Endothelial cell of umbilical vein (primary cell): Measurements from ENCODE around the gene LRRC7. TPM values are rescaled to one million over a fixed set of nuclear protein-coding genes. Genes with fewer than 3 reads are reported as not detected.

Experiments
- BruUV-seq: library from RNA; stranded (reverse); fragments of 400-500 nt; replicated peaks from 2 replicates; lab custom pipeline; 2021; lab: Mats Ljungman, UMichigan
- CTCF ChIA-PET: fragments of 300-600, 350-600 bp; sonication (Branson Sonifier 250); formaldehyde crosslinking; loops from one replicate; lab custom pipeline; 2021; ENCODE audit warnings: antibody characterized with exemption, inconsistent platforms; lab: Charles Lee
- POLR2A ChIA-PET: fragments of 300-600, 350-600 bp; sonication (Branson Sonifier 250); formaldehyde crosslinking; loops from one replicate; lab custom pipeline; 2021; ENCODE audit warnings: antibody characterized with exemption, inconsistent platforms; lab: Charles Lee
- DNase-seq: peaks from one replicate; pipeline ENCODE4 v3.0.0-alpha.2; 2011; ENCODE audit warnings: low read depth, low spot score
- FAIRE-seq: peaks from 2 replicates; lab custom pipeline; 2011; peaks lifted over from hg19 to GRCh38; lab: Jason Lieb, UNC
- H2AFZ ChIP-seq: 2 replicates; pipeline ENCODE4 v1.6.0; 2012; ENCODE audit warnings: low read depth, low read length, control low read depth, inconsistent platforms
- H3K27ac ChIP-seq: 2 replicates; pipeline ENCODE4 v1.5.1; 2011; ENCODE audit warnings: low read depth, mild to moderate bottlenecking, control low read depth, low read length, moderate library complexity; ENCODE audit not compliant: insufficient read depth
- H3K27me3 ChIP-seq, 2 experiments: 2 replicates each; pipeline versions ENCODE4 v1.6.0 to v1.6.1; 2011; ENCODE audit warnings: low read length in 2 of 2, mixed read lengths in 1 of 2; ENCODE audit not compliant: control insufficient read depth in 2 of 2, insufficient read depth in 2 of 2
- H3K36me3 ChIP-seq, 2 experiments: 2 replicates in 1 of 2; 3 replicates in 1 of 2; pipeline ENCODE4 v1.5.1; 2011; ENCODE audit warnings: low read length in 2 of 2, mild to moderate bottlenecking in 1 of 2, moderate library complexity in 1 of 2; ENCODE audit not compliant: control insufficient read depth in 2 of 2, insufficient read depth in 2 of 2; ENCODE audit errors: extremely low read depth in 1 of 2
- H3K4me1 ChIP-seq: 3 replicates; pipeline ENCODE4 v1.5.1; 2011; ENCODE audit warnings: mild to moderate bottlenecking, low read length; ENCODE audit not compliant: control insufficient read depth, insufficient read depth; ENCODE audit errors: extremely low read depth
- H3K4me2 ChIP-seq: 2 replicates; pipeline ENCODE4 v1.6.1; 2011; ENCODE audit warnings: low read length, control low read depth, mixed read lengths; ENCODE audit not compliant: insufficient read depth
- H3K4me3 ChIP-seq, 3 experiments: fragments of 200-600 bp in 1 of 3; sonication (generic), shearing (Covaris generic) in 1 of 3; replicated peaks in 1 of 3; 2 replicates each; pipeline ENCODE4 v1.5.1; 2011 to 2016; ENCODE audit warnings: control low read depth in 3 of 3, low read length in 3 of 3, mild to moderate bottlenecking in 2 of 3, inconsistent platforms in 1 of 3, low read depth in 1 of 3, moderate library complexity in 1 of 3; ENCODE audit not compliant: insufficient read depth in 1 of 3
- H3K79me2 ChIP-seq: 2 replicates; pipeline ENCODE4 v1.6.0; 2012; ENCODE audit warnings: low read length, inconsistent platforms; ENCODE audit not compliant: control insufficient read depth, insufficient read depth
- H3K9ac ChIP-seq: replicated peaks from 2 replicates; pipeline ENCODE3; 2011; ENCODE audit warnings: low read length, control low read depth; ENCODE audit not compliant: insufficient read depth; ENCODE audit errors: extremely low read depth
- H3K9me1 ChIP-seq: replicated peaks from 3 replicates; pipeline ENCODE4 v1.6.0; 2011; ENCODE audit warnings: mild to moderate bottlenecking, low read length; ENCODE audit not compliant: control insufficient read depth, insufficient read depth; ENCODE audit errors: extremely low read depth
- H3K9me3 ChIP-seq: replicated peaks from 2 replicates; pipeline ENCODE4 v1.5.1; 2012; ENCODE audit warnings: low read length, inconsistent platforms; ENCODE audit not compliant: control insufficient read depth, insufficient read depth
- H4K20me1 ChIP-seq: replicated peaks from 2 replicates; pipeline ENCODE3; 2011; ENCODE audit warnings: mild to moderate bottlenecking, low read length; ENCODE audit not compliant: control insufficient read depth, insufficient read depth; ENCODE audit errors: extremely low read depth
- CTCF ChIP-seq, 2 donors: IDR thresholded peaks; 1 replicate in 1 of 2; 2 replicates in 1 of 2; pipeline ENCODE4 v1.5.1; 2011; ENCODE audit warnings: low read length in 2 of 2, mild to moderate bottlenecking in 2 of 2, moderate library complexity in 2 of 2, control low read depth in 1 of 2, inconsistent platforms in 1 of 2, low read depth in 1 of 2; ENCODE audit not compliant: insufficient read depth in 1 of 2; ENCODE audit errors: extremely low read depth in 1 of 2
- FOS ChIP-seq: IDR thresholded peaks from 2 replicates; pipeline ENCODE4 v1.6.1; 2011; ENCODE audit warnings: mild to moderate bottlenecking, low read length, moderate library complexity, borderline replicate concordance; ENCODE audit not compliant: insufficient read depth
- GATA2 ChIP-seq: IDR thresholded peaks from 2 replicates; pipeline ENCODE4 v1.7.0; 2011; ENCODE audit warnings: low read depth, mild to moderate bottlenecking, moderate library complexity, mixed read lengths, low read length; ENCODE audit not compliant: insufficient read length, insufficient read depth
- MYC ChIP-seq: IDR thresholded peaks from one replicate; pipeline ENCODE4 v1.6.1; 2011; ENCODE audit warnings: mild to moderate bottlenecking, low read depth, low read length
- POLR2A ChIP-seq: IDR thresholded peaks from 2 replicates; pipeline ENCODE4 v1.6.1; 2012; ENCODE audit warnings: low read depth, mild to moderate bottlenecking, control low read depth, low read length
- POLR2AphosphoS5 ChIP-seq: IDR thresholded peaks from 2 replicates; pipeline ENCODE4 v1.6.1; 2012; ENCODE audit warnings: low read depth, mild to moderate bottlenecking, control low read depth, low read length, moderate library complexity; ENCODE audit not compliant: insufficient read depth
- dilution Hi-C: fragments of 300-500 bp; cut with MboI; formaldehyde crosslinking; loops from one replicate; pipeline ENCODE4 v1.15.0; 2019; ENCODE audit warnings: low sequenced_read_pairs; ENCODE audit not compliant: extremely low pct_ligation_motif_present
- intact Hi-C: fragments of 100-400 bp; cut with micrococcal nuclease; formaldehyde crosslinking; loops from one replicate; pipeline ENCODE4 v1.10.0; 2022
- polyA plus RNA-seq, 4 experiments: library from polyadenylated mRNA; depleted of rRNA in 3 of 4; stranded (reverse) in 3 of 4; unstranded in 1 of 4; fragments of >200 nt; gene quantifications; 2 replicates each; pipeline versions ENCODE4 v1.2.1 to v1.2.3, GENCODE V29; 2011 to 2012; ENCODE audit warnings: missing spikeins in 1 of 4
- total RNA-seq: library from RNA; stranded (reverse); gene quantifications from 2 replicates; pipeline ENCODE4 v1.2.3, GENCODE V29; 2021

The LRRC7 gene
- total and polyA plus RNA-seq, 2 donors (not counting 3 experiments of a cell fraction or from before 2014, with no cell fraction given) = 0.11 to 0.58 TPM

GRCh38 chr1:69662321-69662720 is 94.6 kb downstream of the LRRC7 start:
- ChIA-PET POLR2A (no interaction called here), CTCF (interaction anchor here (1.1 kb wide), 1 partner anchor 11 kb away, joined by 3 read pairs; no protein-coding TSS in a partner anchor)
- Histone ChIP-seq H4K20me1 (no peaks in the 10 kb centered on the region), H3K4me3 (no peak overlapping the region), H3K4me2 (no peak overlapping the region), H3K4me1 (no peaks in the 10 kb centered on the region), H3K9me1 (no peaks in the 10 kb centered on the region), H3K9me3 (no peaks in the 10 kb centered on the region), H3K27ac (no peak overlapping the region), H3K79me2 (no peaks in the 10 kb centered on the region), H2AFZ (no peak overlapping the region), H3K36me3 (no peaks in the 10 kb centered on the region), H3K9ac (no peak overlapping the region), H3K27me3 (no peaks in the 10 kb centered on the region)
- BruUV-seq = no TSS peak
- no peak for FAIRE-seq
- dilution Hi-C loops = no loop called here
- DNase-seq = no peak
- TF ChIP-seq GATA2 = no peak
- TF ChIP-seq FOS = no peak
- TF ChIP-seq CTCF (IDR thresholded peaks at IDR 0.05; ENCODE audit: extremely low read depth in 1 of 2, insufficient read depth in 1 of 2, low read depth in 1 of 2, low read length in 2 of 2) = no peak
- no peak for TF ChIP-seq MYC
- no peak for TF ChIP-seq POLR2AphosphoS5
- no peak for TF ChIP-seq POLR2A
- intact Hi-C loops = no loop called here
